ENCODE data around the gene HOXB8.

Gene HOXB8

DNA sequence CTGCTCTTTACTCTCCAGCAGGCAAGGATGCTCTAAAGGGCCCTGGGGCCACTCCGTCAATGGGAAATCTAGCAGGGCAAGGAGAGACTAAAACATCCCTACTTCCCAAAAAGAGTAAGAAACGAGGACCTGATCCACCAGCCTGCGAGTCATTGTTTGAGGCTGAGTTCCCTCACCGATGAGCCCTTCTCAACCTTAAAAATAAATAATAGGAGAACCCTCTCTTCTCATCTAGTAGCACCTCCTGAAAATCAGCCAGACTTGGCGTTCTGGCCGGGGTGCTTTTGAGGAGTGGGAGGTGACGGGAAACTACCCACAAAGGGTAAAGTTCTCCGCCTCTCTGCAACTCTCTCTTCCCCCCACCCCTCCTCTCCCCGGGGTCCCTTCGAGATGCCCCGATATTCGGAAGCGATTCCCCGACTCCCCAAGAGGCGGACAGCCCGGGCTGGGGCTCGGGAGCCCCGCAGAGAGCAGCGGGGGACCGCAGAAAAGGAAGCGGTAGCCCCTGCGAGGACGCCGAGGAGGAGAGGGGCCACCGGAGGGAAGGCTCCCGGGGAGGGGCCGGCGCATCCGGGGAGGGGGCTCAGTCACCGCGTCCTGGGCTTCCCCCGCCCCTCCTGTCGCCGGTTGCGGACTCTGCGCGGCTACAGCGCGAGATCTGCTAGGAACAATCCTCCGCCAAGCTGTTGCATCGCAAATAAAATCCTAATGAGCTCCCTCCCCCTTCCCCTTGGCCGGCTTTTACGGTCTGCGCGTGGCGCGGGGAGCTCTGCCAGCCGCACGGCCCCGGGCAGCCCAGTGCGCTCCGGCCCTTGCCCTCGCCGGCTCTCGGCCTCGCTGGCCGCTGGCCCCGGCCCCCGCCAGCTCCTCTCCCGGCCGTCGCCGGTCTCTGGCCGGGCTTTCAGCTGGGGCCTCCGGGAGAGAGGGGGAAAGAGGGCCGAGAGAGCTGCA, 9.7 kb upstream of the HOXB8 start:
- no peak for DNase-seq

DNA sequence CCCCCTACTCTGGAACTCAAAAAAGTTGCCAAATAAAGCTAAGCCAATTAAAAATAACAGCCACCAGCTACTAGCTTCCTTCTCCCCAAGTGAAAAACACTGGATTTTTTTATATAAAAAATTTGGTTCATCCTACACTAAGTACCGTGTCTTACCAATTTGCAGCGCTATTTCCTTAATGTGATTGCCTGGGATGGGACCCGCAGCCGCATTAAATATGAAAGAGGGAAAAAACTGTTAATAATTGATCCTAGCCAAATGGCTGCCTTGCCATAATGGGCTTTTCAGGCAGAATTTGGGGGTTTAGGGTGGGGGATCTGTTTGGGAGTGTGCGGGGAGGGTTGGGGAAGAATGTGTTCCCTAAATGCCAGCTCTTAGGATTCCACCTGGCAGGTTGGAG, 9.0 kb upstream of the HOXB8 start:
- no peak for DNase-seq

DNA sequence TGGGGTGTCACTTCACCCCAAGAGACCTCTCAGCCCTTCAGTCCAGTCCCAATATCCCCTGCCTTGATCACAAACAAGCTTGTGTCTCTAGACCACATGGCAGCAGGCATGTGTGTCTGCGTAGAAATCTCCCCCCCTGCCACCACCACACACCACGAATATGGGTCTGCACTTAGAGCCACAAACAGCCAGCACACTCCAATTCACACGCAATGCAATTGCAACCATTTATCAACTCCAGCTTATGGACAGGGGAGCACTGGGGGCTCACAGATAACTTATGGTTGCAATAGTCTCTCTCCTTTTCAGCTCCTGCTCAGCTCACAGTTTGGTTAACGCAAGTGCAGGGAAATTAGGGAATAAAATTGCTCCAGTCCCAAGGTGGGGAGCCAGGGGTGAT, 8.5 kb upstream of the HOXB8 start:
- DNase-seq, result no peak

DNA sequence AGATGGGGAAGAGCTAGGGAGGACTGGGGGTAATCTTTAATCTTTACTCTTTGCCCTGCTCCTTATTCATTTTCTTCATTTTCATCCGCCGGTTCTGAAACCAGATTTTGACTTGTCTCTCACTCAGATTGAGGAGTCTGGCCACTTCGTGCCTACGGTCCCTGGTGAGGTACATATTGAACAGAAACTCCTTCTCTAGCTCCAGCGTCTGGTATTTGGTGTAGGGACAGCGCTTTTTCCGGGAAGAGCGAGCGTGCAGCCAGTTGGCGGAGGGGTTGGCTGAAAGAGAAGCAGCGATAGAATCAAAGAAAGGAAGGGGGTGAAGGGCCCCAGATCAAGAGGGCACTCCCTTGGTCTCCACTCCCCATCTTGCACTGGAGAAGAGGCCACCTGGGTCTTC, 7.8 kb upstream of the HOXB8 start:
- DNase-seq, result no peak

DNA sequence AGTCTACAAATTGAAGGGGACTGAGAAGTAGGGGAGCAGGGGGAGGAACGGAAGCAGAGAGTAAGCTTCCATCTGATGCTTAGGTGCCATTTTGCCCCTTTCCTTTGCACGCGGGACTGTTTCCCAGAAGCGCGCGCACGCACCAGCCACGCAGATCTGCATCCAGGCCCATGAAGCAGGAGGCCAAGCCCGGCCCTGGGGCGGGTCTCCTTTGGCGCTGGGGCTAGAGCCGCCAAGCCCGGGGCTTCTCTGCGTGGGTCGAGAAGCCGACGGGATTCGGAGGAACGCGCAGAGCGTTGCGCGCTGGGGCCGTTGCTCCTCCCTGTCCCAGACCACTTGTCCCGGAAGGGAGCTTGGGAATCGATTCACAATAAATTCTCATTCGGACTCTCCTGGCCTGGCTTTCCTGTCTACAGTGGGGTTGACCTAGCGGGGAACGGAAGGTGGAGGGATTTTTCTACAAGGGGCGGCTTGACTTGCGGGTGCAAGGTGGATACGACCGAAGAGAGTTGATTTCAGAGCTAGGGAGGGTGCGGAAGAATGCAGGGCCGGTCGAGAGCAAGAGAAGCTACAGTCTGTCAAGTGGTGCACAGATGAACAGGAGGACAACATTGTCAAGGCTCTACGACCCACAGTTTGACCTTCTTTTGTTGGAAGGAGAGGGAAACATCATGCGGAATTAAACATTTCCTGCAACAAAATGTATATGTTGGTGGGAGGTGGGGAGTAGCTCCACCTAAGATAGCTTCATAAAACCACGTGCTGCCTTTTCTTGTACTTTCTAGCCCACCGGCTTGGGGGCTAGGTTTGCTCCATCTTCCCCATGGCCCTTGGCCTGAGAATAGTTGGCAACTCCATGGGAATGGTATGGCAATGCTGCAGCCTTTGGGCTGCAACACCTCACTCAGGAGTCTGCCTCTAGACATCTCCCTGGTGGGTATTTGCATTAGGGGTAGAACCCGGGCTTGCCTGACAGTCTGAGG, 6.6 kb upstream of the HOXB8 start:
- no peak for DNase-seq

DNA sequence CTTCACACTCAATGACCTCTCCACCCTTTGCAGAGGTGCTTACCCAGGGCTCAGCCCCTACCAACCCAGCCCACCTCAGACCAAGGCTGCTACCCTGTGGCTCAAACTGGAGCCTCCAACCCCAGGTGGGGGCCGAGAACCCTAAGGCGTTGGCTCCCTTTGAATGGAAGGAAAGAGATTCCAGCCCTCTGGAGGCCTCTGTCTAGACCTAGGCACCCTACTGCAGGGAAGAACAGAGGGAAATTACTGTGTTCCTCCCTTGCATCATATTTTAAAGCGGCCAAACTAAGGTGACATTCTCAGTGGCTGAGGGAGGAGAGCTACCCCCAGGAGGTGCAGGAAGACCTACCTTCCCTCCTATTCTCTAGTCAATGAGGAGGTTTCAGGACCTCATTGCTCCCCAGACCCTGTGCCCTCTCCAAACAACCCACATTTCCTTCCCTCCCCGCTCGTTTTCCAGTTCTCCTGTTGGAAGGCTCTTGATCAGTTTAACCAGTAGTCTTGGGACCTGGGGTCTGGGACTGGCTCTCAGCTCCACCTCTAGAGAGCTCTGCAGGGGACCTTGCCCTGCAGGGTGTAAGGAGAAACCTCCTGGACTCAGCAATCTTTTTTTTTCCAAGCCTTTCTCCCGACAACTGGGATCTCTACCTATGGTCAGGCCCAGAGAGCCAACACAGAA, 5.5 kb upstream of the HOXB8 start:
- no peak for DNase-seq

DNA sequence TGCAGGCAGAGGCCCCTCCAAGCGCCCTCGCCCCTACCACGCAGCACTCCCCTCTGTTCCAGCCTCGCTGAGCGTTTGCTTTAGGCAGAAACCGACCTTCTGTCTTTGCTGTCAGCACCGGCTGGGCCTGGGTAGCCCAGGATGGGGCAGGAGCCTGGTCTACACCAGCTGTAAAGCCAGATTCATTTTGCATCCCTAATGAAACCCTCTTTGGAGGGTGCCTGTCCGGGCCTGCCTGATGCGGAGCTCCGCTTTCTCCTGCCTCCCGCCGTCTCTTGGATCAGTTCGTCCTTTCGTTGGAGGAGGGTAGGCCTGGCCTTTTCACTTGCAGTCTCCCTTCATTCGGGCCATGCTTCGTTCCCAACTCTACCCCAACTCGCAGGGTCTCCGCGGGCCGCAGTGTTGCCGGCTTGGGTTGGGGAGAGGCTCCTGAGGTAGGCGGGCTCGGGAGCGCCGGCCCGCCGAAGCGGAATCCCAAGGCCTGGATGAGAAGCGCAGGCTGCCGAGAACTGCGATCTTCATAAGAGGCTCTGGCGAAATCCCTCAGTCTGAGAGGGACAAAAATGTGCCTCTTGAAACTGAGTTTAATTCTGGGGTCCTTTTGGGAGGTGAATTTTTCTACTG, 4.8 kb upstream of the HOXB8 start:
- no peak for DNase-seq

DNA sequence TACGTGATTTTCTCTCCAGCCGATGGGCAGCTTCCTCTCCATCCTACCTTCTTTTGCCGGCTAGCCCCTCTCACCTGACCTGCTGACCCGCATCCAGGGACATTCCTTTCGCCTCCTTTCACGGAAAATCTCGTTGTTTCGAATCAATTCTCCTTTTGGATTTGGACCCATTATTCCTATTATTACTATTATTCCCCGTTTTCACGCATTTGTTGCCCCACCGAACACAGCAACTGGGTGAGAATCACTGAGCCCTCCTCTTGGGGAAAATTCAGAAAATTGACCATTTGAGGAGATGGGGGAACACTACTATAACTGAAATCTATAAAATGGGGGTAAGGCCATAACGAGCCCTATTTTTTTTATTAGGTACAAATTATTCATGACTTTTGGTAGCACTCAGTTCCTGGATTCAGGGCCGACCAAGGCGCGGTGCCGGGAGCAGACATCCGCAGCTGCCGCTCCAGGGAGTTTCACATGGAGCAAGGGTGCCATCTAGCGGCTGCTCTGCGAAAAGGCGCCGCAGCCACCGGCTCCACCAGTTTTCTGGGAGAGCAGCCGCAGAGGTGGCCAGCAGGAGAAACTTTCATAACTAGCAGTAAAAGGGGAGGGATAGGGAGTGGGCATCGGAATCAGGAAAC, 3.3 kb upstream of the HOXB8 start:
- DNase-seq, result peak; percentile 54 to 83 (median 78)

DNA sequence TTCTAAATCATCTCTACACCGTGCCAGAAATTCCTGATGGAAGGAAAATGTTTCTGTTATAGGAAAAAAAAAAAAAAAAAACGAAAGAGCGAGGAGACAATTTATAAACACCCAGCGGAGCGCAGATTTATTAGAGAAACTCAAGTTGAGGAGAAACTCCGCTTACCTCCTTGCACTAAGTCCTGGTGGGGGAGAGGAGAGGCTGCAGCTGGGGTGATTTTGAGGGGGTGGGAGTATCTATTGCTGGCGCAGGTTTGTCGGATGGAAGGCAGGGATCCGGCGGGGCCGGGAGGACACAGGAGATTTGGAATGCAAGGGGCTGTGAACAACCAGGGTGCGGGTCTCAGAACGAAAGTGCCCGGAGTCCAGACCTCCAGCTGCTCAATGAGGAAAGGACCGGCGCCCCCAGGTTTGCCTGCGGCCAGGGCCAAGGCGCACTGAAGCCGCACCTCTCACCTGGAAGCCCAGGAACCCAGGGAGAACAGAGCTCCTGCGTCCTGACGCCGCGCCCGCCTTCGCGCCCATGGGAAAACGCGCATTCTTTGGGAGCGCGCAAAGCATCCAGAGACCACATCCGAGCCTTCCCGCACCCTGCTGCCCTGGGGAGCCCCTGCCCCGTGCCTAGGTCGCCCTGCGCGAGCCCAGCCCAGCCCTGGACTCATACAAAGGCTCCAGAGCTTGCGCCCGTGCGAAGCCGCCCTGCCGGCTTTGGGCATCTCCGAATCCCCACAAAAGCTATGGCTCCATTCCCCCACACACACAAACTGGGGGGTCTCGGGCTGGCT, 2.6 kb upstream of the HOXB8 start:
- DNase-seq, result no peak

DNA sequence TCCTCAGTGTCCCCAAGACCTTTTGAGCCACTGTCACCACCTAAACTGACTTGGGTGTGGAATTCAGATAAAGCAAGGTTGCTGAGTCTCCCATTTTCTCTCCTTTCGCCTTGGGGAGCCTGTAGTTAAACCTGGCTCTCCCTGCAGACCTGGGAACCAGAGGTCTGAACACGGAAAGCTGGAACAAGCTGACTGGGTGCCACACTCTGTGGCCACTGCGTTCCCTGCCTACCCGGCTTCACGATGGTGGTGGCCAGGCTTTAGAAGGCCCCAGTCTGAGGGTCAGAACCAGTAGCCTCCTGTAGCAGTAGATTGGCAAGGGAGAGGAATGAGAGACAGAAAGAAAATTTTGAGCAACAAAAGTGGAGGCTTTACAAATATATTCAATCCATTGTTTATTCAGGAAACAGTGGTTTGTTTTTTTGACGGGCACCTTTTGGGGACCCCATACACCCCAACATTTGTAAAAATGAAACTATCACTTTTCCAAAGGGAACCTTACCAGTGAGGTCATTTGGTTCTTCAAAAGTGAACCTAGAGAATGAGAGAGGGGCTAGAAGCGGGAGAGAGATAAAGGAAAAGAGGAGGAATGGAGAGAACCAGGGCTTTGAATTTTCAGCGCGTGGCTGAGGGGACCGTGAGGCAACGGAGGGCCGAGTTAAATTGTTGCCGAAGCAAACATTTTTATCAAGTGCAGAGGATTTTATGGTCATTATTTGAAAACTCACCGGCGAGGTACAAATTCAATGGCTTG, 1.8 kb upstream of the HOXB8 start:
- DNase-seq, result no peak

DNA sequence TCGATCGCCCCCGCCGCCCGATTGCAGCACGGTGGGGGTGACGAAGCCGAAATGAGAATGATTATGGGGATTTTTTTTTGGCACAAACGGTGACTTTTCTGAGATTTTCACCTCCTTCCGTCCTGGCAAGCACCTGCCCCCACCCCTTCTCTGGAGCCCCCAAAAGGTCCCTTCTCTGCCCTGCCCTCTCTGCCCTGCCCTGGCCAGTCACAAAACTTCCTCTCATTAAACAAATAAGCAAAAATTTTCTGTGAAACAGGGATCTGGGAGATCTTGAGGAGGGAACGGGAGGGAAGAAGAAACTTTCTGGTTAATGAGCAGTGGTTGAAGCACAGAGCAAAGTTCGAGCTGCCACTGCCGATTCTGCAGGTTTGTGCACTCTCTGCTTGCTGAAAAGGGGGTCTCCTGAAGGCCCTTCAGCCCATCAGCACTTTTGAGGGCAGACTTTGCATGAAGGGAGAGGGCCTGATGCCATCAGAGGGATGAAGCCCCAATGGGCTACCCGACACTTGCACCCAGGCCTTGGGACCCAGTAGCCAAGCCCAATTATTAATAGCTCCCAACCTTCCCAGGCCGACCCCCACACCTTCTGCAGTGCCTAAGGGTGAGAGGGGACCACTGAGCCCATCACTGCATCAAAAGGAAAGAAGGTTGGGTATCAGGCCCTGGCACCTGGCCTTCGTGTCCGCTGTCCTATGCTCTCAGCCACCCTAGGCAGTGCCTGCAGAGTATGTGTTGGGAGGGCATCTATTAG, 1.0 kb upstream of the HOXB8 start:
- no peak for DNase-seq

DNA sequence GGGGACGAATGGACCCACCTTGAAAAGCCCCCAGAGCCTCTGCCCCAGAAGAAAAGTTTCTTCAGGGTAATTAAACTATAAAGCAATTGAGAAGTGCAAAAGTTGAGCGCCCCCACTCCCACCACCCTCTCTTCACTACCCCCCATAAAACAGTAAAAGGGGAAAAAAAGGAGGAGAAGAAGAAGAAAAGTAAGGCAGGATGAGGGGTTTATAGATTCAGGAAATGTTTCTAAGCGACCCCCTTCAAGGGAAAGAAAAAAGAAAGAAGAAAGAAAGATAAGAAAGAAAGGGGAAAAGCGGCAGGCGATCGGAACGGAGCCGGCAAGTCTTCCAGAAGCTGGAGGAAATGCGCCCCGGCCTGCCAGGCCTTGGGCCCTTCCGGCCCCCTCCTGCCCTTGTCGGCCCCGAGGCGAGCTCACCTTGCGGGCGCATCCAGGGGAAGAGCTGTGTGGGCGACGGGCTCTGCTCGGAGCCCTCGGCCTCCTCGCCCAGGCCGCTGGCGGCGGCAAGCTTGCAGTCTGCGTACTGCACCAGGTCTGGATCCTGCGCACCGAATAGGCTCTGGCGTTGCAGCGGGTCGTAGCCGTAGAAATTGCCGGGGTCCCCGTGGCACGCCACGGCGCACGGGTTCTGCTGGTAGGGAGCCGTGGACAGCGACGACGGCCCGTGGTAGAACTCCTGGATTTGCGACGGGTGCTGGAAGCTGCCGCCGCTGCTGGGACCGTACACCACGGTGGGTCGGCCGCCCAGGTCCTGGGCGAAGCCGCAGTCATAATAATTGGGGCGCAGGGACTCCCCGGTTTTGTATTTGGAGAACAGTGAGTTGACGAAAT, 1.0 kb downstream of the HOXB8 start:
- no peak for DNase-seq

DNA sequence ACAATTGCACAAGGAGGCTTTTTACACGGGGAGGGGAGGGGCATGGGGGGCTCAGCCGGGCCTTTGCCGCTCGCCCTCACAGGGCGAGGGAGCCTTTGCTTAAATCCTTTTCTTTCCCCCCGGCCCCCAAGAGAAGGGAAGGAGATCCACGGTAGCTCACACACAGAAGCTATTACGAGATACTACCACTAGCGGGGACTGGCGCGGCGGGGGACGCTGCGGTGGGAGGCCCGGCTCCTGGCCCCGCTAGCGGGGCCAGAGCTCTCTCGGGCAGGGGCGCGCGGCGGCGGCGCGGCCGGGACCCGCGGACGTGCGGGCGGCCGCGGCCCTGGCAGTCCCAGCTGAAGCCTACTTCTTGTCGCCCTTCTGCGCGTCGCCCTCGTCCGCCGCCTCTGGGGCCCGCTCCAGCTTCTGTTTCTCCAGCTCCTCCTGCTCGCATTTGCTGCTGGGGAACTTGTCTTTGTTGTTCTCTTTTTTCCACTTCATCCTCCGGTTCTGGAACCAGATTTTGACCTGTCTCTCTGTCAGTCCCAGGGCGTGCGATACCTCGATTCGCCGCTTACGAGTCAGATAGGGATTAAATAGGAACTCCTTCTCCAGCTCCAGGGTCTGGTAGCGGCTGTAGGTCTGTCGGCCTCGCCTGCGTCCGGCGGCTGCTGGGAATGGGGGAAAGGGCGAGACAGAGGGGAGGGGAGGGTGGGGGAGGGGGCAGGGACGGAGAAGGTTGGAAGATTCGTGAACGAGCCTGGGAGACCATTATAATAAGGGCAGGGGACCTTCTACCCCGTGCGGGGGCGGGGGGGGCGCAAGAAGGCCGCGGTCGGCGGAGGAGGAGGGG, 2.0 kb downstream of the HOXB8 start:
- DNase-seq, result peak in 2 of 4 experiments; percentile 19 to 25

DNA sequence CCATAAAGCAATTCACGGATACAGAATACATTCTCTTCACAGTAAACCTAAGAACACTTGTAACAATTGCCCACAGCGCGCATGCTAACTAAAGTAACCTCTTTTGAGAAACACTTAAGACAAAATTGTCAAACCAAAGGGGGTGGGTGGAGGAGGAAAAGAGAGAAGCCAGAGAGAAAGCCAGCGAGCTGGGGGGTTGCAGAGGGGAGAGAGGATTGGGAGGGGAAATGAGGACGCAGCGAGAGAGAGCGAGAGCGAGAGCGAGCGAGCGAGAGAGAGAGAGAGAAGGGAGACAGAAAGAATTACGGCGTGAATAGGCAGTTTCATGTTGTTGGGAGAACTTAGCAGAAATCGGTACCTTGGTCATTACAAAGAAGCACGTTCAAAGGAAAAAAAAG, 2.6 kb downstream of the HOXB8 start:
- no peak for DNase-seq

DNA sequence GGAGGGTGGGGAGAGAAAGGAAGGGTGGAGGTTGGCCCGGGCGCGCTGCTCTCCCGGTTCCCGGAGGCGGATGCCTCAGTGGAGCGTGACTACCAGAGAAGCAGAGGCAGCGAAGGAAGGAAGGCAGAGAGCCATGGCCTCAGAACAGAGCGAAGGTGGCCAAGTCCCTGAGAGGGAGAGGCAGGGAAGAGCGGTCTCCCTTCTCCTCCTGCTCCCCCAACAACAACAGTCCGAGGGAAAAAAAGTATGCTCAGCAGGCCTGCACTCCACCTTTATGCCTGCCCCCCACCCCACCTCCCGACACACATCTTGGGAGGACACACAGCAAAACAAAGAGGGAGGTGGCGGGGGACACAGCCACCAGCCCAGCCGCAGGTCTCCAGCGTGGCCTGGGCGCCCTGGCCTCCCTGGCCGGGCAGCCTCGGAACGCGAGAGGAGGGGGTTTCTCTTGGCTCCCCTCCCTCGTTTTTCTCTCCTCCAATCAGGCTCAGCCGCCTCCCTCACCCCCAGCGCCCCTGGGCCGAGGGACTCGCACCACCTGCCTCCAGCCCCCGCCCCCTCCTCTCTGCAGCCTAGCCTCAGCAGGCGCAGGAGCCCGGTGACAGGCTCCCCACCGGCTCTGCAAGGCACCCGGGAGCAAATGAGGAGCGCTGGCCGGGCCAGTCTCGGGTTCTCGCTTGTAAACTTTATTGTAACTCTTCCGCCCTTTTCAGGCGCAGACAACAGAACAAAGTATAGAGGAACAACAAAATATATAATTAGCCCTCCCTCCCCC, 3.2 kb downstream of the HOXB8 start:
- DNase-seq, result no peak

DNA sequence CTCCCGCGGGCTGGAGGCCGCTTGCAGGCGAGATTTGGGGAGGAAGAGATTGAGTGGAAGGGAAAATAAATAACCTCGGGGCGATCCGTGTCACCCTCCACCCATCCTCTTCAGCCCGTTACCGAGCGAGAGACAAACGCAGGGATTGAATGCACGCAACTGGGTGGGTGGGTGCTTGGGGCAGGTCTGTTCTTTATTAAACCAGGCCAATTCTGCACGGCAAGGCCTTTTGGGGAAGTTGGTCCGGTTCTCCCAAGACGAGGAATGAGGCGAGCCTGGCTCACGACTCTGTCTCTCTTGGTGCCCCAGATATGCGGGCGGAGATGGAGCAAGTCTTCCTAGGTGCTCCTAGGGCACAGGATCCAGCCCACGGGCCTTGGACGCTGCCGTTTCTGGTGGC, 3.9 kb downstream of the HOXB8 start:
- DNase-seq, result peak in 1 of 4 experiments; percentile 11

All from activated naive CD4-positive, alpha-beta T cell (primary cell).